IMR-90 (cell line): Measurements from ENCODE around the gene MEPCE. TPM values are rescaled to one million over a fixed set of nuclear protein-coding genes. Genes with fewer than 3 reads are reported as not detected.

Experiments
- ATAC-seq: fragments of 200-7000 bp; cut with Tn5 transposase; 2 replicates; pipeline ENCODE4 v1.9.1; 2020; ENCODE audit warnings: low read depth, mild to moderate bottlenecking, moderate library complexity
- BruUV-seq: library from RNA; stranded (reverse); fragments of 400-500 nt; replicated peaks from 2 replicates; lab custom pipeline; 2021; lab: Mats Ljungman, UMichigan
- CTCF ChIA-PET: fragments of 300-600 bp; formaldehyde crosslinking; extraction: SDS; loops from one replicate; lab custom pipeline; 2021; ENCODE audit warnings: antibody characterized with exemption; lab: Yijun Ruan, JAX
- POLR2A ChIA-PET: fragments of 300-600 bp; sonication (Branson Sonifier 250); formaldehyde crosslinking; loops from one replicate; lab custom pipeline; 2022; ENCODE audit warnings: antibody characterized with exemption; ENCODE audit not compliant: unreplicated experiment; lab: Charles Lee
- DNase-seq: peaks from one replicate; pipeline ENCODE4 v3.0.0; 2013
- H2AFZ ChIP-seq: replicated peaks from 2 replicates; pipeline ENCODE3; 2013; ENCODE audit warnings: low read length, mild to moderate bottlenecking; ENCODE audit not compliant: poor library complexity
- H2AK5ac ChIP-seq: 2 replicates; pipeline ENCODE4 v1.6.1; 2013; ENCODE audit warnings: low read depth, low read length, inconsistent platforms
- H2AK9ac ChIP-seq: replicated peaks from 2 replicates; pipeline ENCODE3; 2013; ENCODE audit warnings: mild to moderate bottlenecking, low read depth, low read length, moderate library complexity; ENCODE audit not compliant: poor library complexity
- H2BK120ac ChIP-seq: 2 replicates; pipeline ENCODE4 v1.6.1; 2013; ENCODE audit warnings: low read depth, low read length, inconsistent platforms
- H2BK15ac ChIP-seq: 3 replicates; pipeline ENCODE4 v1.6.1; 2013; ENCODE audit warnings: low read depth, low read length, inconsistent platforms
- H2BK20ac ChIP-seq: 2 replicates; pipeline ENCODE4 v1.6.1; 2013; ENCODE audit warnings: low read depth, mild to moderate bottlenecking, inconsistent platforms, low read length, moderate library complexity
- H2BK5ac ChIP-seq: 2 replicates; pipeline ENCODE4 v1.6.1; 2013; ENCODE audit warnings: mild to moderate bottlenecking, low read depth, low read length, inconsistent platforms; ENCODE audit not compliant: poor library complexity, severe bottlenecking
- H3K14ac ChIP-seq: replicated peaks from 2 replicates; pipeline ENCODE4 v1.6.1; 2013; ENCODE audit warnings: low read depth, low read length, inconsistent platforms
- H3K18ac ChIP-seq: 2 replicates; pipeline ENCODE4 v1.6.1; 2013; ENCODE audit warnings: low read depth, low read length, control low read depth
- H3K23ac ChIP-seq: 2 replicates; pipeline ENCODE4 v1.6.1; 2013; ENCODE audit warnings: low read depth, low read length, inconsistent platforms
- H3K27ac ChIP-seq: 2 replicates; pipeline ENCODE4 v1.5.1; 2013; ENCODE audit warnings: mild to moderate bottlenecking, control low read depth, low read length; ENCODE audit not compliant: insufficient read depth
- H3K27me3 ChIP-seq: 2 replicates; pipeline ENCODE4 v1.6.1; 2013; ENCODE audit warnings: low read length; ENCODE audit not compliant: control insufficient read depth, insufficient read depth
- H3K36me3 ChIP-seq: 2 replicates; pipeline ENCODE4 v1.6.1; 2013; ENCODE audit warnings: low read length, mixed read lengths; ENCODE audit not compliant: control insufficient read depth, insufficient read depth
- H3K4ac ChIP-seq: 2 replicates; pipeline ENCODE4 v1.6.1; 2013; ENCODE audit warnings: low read depth, low read length, inconsistent platforms
- H3K4me1 ChIP-seq: 2 replicates; pipeline ENCODE4 v1.6.1; 2013; ENCODE audit warnings: low read length, mixed read lengths; ENCODE audit not compliant: control insufficient read depth, insufficient read depth
- H3K4me2 ChIP-seq: 2 replicates; pipeline ENCODE4 v1.6.1; 2013; ENCODE audit warnings: low read depth, mild to moderate bottlenecking, control low read depth, low read length, moderate library complexity
- H3K4me3 ChIP-seq: 2 replicates; pipeline ENCODE4 v1.5.1; 2013; ENCODE audit warnings: low read depth, mild to moderate bottlenecking, control low read depth, low read length, moderate library complexity; ENCODE audit not compliant: insufficient read depth
- H3K56ac ChIP-seq: 2 replicates; pipeline ENCODE4 v1.6.1; 2013; ENCODE audit warnings: low read length, inconsistent platforms; ENCODE audit not compliant: insufficient read depth; ENCODE audit errors: extremely low read depth
- H3K79me1 ChIP-seq, 2 experiments: 2 replicates each; pipeline ENCODE4 v1.6.1; 2013; ENCODE audit warnings: low read length in 2 of 2, inconsistent platforms in 1 of 2, low read depth in 1 of 2
- H3K9ac ChIP-seq: 2 replicates; pipeline ENCODE4 v1.6.1; 2013; ENCODE audit warnings: low read depth, low read length, control low read depth
- H3K9me1 ChIP-seq: 2 replicates; pipeline ENCODE4 v1.6.1; 2013; ENCODE audit warnings: low read length, inconsistent platforms; ENCODE audit not compliant: insufficient read depth
- H3K9me3 ChIP-seq: 2 replicates; pipeline ENCODE4 v1.6.1; 2013; ENCODE audit warnings: low read length; ENCODE audit not compliant: control insufficient read depth, insufficient read depth
- H4K20me1 ChIP-seq: 2 replicates; pipeline ENCODE4 v1.6.1; 2013; ENCODE audit warnings: low read length, inconsistent platforms; ENCODE audit not compliant: insufficient read depth
- H4K5ac ChIP-seq: 2 replicates; pipeline ENCODE4 v1.6.1; 2013; ENCODE audit warnings: mild to moderate bottlenecking, low read depth, low read length, control low read depth
- H4K8ac ChIP-seq, 2 experiments: 2 replicates each; pipeline ENCODE4 v1.6.1; 2013; ENCODE audit warnings: low read depth in 2 of 2, low read length in 2 of 2, control low read depth in 1 of 2, inconsistent platforms in 1 of 2
- H4K91ac ChIP-seq: 2 replicates; pipeline ENCODE4 v1.6.1; 2013; ENCODE audit warnings: low read depth, low read length, inconsistent platforms; ENCODE audit not compliant: insufficient read depth
- BHLHE40 ChIP-seq: fragments of 150-350 bp; IDR thresholded peaks from 2 replicates; pipeline ENCODE4 v1.6.1; 2016; ENCODE audit warnings: mild to moderate bottlenecking, low read depth, low read length
- CEBPB ChIP-seq: IDR thresholded peaks from 2 replicates; pipeline ENCODE4 v1.6.1; 2012; ENCODE audit warnings: low read depth, low read length, improper control_type of control experiment
- CHD1 ChIP-seq: IDR thresholded peaks from 2 replicates; pipeline ENCODE4 v1.6.1; 2012; ENCODE audit warnings: low read depth, low read length, improper control_type of control experiment
- FOS ChIP-seq: fragments of 150-350 bp; IDR thresholded peaks from 2 replicates; pipeline ENCODE4 v1.6.1; 2016; ENCODE audit warnings: low read depth, low read length
- MAFK ChIP-seq: IDR thresholded peaks from 2 replicates; pipeline ENCODE4 v1.6.1; 2012; ENCODE audit warnings: low read depth, low read length, improper control_type of control experiment
- NFE2L2 ChIP-seq: fragments of 150-350 bp; IDR thresholded peaks from 2 replicates; pipeline ENCODE4 v1.6.1; 2016; ENCODE audit warnings: low read depth, mild to moderate bottlenecking, low read length
- RCOR1 ChIP-seq: IDR thresholded peaks from 2 replicates; pipeline ENCODE4 v1.6.1; 2012; ENCODE audit warnings: mild to moderate bottlenecking, low read length, improper control_type of control experiment; ENCODE audit not compliant: insufficient replicate concordance
- SMC3 ChIP-seq: fragments of 150-350 bp; IDR thresholded peaks from 2 replicates; pipeline ENCODE4 v1.6.1; 2016; ENCODE audit warnings: low read depth, mild to moderate bottlenecking, antibody characterized with exemption, low read length, moderate library complexity
- WGBS, 2 experiments: methylation state at CpG; one replicate each; pipeline versions ENCODE4 v1.1.5 to v1.1.7; 2013; ENCODE audit warnings: missing lambda C conversion rate in 2 of 2; ENCODE audit not compliant: insufficient read length in 1 of 2; ENCODE audit errors: extremely low coverage in 2 of 2; 5-methylcytosine and 5-hydroxymethylcytosine counted together
- dilution Hi-C: fragments of 300-500 bp; cut with HindIII; formaldehyde crosslinking; loops from one replicate; pipeline ENCODE4 v1.14.3; 2018; ENCODE audit warnings: low sequenced_read_pairs; ENCODE audit not compliant: unreplicated experiment
- in situ Hi-C: fragments of 300-500 bp; cut with MboI; formaldehyde crosslinking; loops from 3 replicates; pipeline ENCODE4 v1.14.3; 2019; ENCODE audit warnings: low sequenced_read_pairs, inconsistent platforms, mixed read lengths
- intact Hi-C: fragments of 100-400 bp; cut with micrococcal nuclease; formaldehyde crosslinking; loops from 2 replicates; pipeline ENCODE4 v1.10.0; 2022
- polyA plus RNA-seq, 3 experiments: library from polyadenylated mRNA; depleted of rRNA; stranded (reverse); fragments of >200 nt; gene quantifications; 2 replicates each; pipeline ENCODE4 v1.2.3, GENCODE V29; 2012; ENCODE audit warnings: low replicate concordance in 1 of 3
- total RNA-seq: library from RNA; depleted of rRNA; stranded (reverse); fragments of >200 nt; gene quantifications from 2 replicates; pipeline ENCODE4 v1.2.3, GENCODE V29; 2012
- TF ChIP-seq, protein P1 (sequence below): fragments of 150-350 bp; IDR thresholded peaks from 2 replicates; pipeline ENCODE4 v1.6.1; 2017; ENCODE audit warnings: mild to moderate bottlenecking, antibody characterized with exemption, low read length, low read depth

MEPCE gene
- total and polyA plus RNA-seq, 2 of the 4 experiments (the other 2 are of a cell fraction): 18.2 to 22.9 TPM

DNA sequence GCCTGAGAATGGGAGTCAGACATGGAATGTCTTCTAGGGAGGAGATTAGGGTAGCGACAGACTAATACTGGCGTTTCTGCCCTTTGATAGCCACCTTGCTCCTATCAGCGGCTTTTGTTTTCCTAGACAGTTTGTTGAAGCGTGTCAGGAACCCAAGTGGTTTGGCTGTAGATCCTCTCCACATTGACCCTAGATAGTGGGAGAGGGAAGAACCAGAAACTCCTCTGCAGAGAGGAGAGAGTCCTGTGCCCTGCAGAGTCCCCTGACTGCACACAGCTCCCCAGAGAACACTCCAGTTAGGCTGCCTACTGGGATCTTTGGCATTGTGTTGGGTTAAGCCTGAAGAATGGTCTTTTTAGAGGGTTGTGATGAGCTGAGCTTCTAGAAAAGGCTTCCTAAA is 2.4 kb downstream of the MEPCE start:
- Histone ChIP-seq H4K91ac (no peak overlapping the region), H3K4me2 (no peak overlapping the region), H4K5ac (no peak overlapping the region), H3K18ac (no peak overlapping the region), H2AK9ac (no peak overlapping the region), H3K27ac (no peak overlapping the region), H3K79me1 (peaks cover 15 to 56% of the 10 kb centered on the region in 2 experiments), H3K4me1 (peaks cover 8% of the 10 kb centered on the region; the same call in 1 of the 2 replicates), H2AFZ (no peak overlapping the region), H3K14ac (no peak overlapping the region), H3K9me3 (no peaks in the 10 kb centered on the region), H3K56ac (no peak overlapping the region), H3K9me1 (peaks cover 13% of the 10 kb centered on the region), H3K36me3 (peaks cover 28% of the 10 kb centered on the region), H4K8ac (no peak overlapping the region), H3K4ac (no peak overlapping the region), H3K9ac (no peak overlapping the region), H2BK5ac (no peak overlapping the region), H2BK20ac (no peak overlapping the region), H3K27me3 (no peaks in the 10 kb centered on the region), H2AK5ac (0 out of 2 replicates have a peak overlapping the region, but pooled peaks have one; percentile 3), H3K23ac (no peak overlapping the region), H2BK15ac (no peak overlapping the region), H2BK120ac (no peak overlapping the region), H3K4me3 (no peak overlapping the region), H4K20me1 (peaks cover 13% of the 10 kb centered on the region)
- TF ChIP-seq BHLHE40 (no peak), CEBPB (no peak), RCOR1 (no peak), CHD1 (no peak), SMC3 (no peak), FOS (no peak), NFE2L2 (no peak), MAFK (no peak)
- TF ChIP-seq, protein P1, sequence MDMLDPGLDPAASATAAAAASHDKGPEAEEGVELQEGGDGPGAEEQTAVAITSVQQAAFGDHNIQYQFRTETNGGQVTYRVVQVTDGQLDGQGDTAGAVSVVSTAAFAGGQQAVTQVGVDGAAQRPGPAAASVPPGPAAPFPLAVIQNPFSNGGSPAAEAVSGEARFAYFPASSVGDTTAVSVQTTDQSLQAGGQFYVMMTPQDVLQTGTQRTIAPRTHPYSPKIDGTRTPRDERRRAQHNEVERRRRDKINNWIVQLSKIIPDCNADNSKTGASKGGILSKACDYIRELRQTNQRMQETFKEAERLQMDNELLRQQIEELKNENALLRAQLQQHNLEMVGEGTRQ: no peak
- DNase-seq (no peak), ATAC-seq (no peak)
- dilution Hi-C loops: no loop called here
- CTCF ChIA-PET: no interaction called here
- no CpG with 5 or more reads among the region's 4 CpGs for WGBS, 2 experiments
- intact Hi-C loops: no loop called here
- in situ Hi-C loops: loop anchor here (25.0 kb wide), 1 partner anchor 680 kb away; no protein-coding TSS in a partner anchor
- BruUV-seq: no TSS peak
- POLR2A ChIA-PET: interaction anchor here (0.7 kb wide), 1 partner anchor 12 kb away, joined by 3 read pairs; no protein-coding TSS in a partner anchor
